IMR-90 (cell line): ENCODE data around the gene ENDOD1. TPM values are rescaled to one million over a fixed set of nuclear protein-coding genes. Genes with fewer than 3 reads are reported as not detected.

Experiments
- ATAC-seq: fragments of 200-7000 bp; cut with Tn5 transposase; 2 replicates; pipeline ENCODE4 v1.9.1; 2020; ENCODE audit warnings: low read depth, mild to moderate bottlenecking, moderate library complexity
- BruUV-seq: library from RNA; stranded (reverse); fragments of 400-500 nt; replicated peaks from 2 replicates; lab custom pipeline; 2021; lab: Mats Ljungman, UMichigan
- CTCF ChIA-PET: fragments of 300-600 bp; formaldehyde crosslinking; extraction: SDS; loops from one replicate; lab custom pipeline; 2021; ENCODE audit warnings: antibody characterized with exemption; lab: Yijun Ruan, JAX
- POLR2A ChIA-PET: fragments of 300-600 bp; sonication (Branson Sonifier 250); formaldehyde crosslinking; loops from one replicate; lab custom pipeline; 2022; ENCODE audit warnings: antibody characterized with exemption; ENCODE audit not compliant: unreplicated experiment; lab: Charles Lee
- DNase-seq: peaks from one replicate; pipeline ENCODE4 v3.0.0; 2013
- H2AFZ ChIP-seq: replicated peaks from 2 replicates; pipeline ENCODE3; 2013; ENCODE audit warnings: low read length, mild to moderate bottlenecking; ENCODE audit not compliant: poor library complexity
- H2AK5ac ChIP-seq: 2 replicates; pipeline ENCODE4 v1.6.1; 2013; ENCODE audit warnings: low read depth, low read length, inconsistent platforms
- H2AK9ac ChIP-seq: replicated peaks from 2 replicates; pipeline ENCODE3; 2013; ENCODE audit warnings: mild to moderate bottlenecking, low read depth, low read length, moderate library complexity; ENCODE audit not compliant: poor library complexity
- H2BK120ac ChIP-seq: 2 replicates; pipeline ENCODE4 v1.6.1; 2013; ENCODE audit warnings: low read depth, low read length, inconsistent platforms
- H2BK15ac ChIP-seq: 3 replicates; pipeline ENCODE4 v1.6.1; 2013; ENCODE audit warnings: low read depth, low read length, inconsistent platforms
- H2BK20ac ChIP-seq: 2 replicates; pipeline ENCODE4 v1.6.1; 2013; ENCODE audit warnings: low read depth, mild to moderate bottlenecking, inconsistent platforms, low read length, moderate library complexity
- H2BK5ac ChIP-seq: 2 replicates; pipeline ENCODE4 v1.6.1; 2013; ENCODE audit warnings: mild to moderate bottlenecking, low read depth, low read length, inconsistent platforms; ENCODE audit not compliant: poor library complexity, severe bottlenecking
- H3K14ac ChIP-seq: replicated peaks from 2 replicates; pipeline ENCODE4 v1.6.1; 2013; ENCODE audit warnings: low read depth, low read length, inconsistent platforms
- H3K18ac ChIP-seq: 2 replicates; pipeline ENCODE4 v1.6.1; 2013; ENCODE audit warnings: low read depth, low read length, control low read depth
- H3K23ac ChIP-seq: 2 replicates; pipeline ENCODE4 v1.6.1; 2013; ENCODE audit warnings: low read depth, low read length, inconsistent platforms
- H3K27ac ChIP-seq: 2 replicates; pipeline ENCODE4 v1.5.1; 2013; ENCODE audit warnings: mild to moderate bottlenecking, control low read depth, low read length; ENCODE audit not compliant: insufficient read depth
- H3K27me3 ChIP-seq: 2 replicates; pipeline ENCODE4 v1.6.1; 2013; ENCODE audit warnings: low read length; ENCODE audit not compliant: control insufficient read depth, insufficient read depth
- H3K36me3 ChIP-seq: 2 replicates; pipeline ENCODE4 v1.6.1; 2013; ENCODE audit warnings: low read length, mixed read lengths; ENCODE audit not compliant: control insufficient read depth, insufficient read depth
- H3K4ac ChIP-seq: 2 replicates; pipeline ENCODE4 v1.6.1; 2013; ENCODE audit warnings: low read depth, low read length, inconsistent platforms
- H3K4me1 ChIP-seq: 2 replicates; pipeline ENCODE4 v1.6.1; 2013; ENCODE audit warnings: low read length, mixed read lengths; ENCODE audit not compliant: control insufficient read depth, insufficient read depth
- H3K4me2 ChIP-seq: 2 replicates; pipeline ENCODE4 v1.6.1; 2013; ENCODE audit warnings: low read depth, mild to moderate bottlenecking, control low read depth, low read length, moderate library complexity
- H3K4me3 ChIP-seq: 2 replicates; pipeline ENCODE4 v1.5.1; 2013; ENCODE audit warnings: low read depth, mild to moderate bottlenecking, control low read depth, low read length, moderate library complexity; ENCODE audit not compliant: insufficient read depth
- H3K56ac ChIP-seq: 2 replicates; pipeline ENCODE4 v1.6.1; 2013; ENCODE audit warnings: low read length, inconsistent platforms; ENCODE audit not compliant: insufficient read depth; ENCODE audit errors: extremely low read depth
- H3K79me1 ChIP-seq, 2 experiments: 2 replicates each; pipeline ENCODE4 v1.6.1; 2013; ENCODE audit warnings: low read length in 2 of 2, inconsistent platforms in 1 of 2, low read depth in 1 of 2
- H3K9ac ChIP-seq: 2 replicates; pipeline ENCODE4 v1.6.1; 2013; ENCODE audit warnings: low read depth, low read length, control low read depth
- H3K9me1 ChIP-seq: 2 replicates; pipeline ENCODE4 v1.6.1; 2013; ENCODE audit warnings: low read length, inconsistent platforms; ENCODE audit not compliant: insufficient read depth
- H3K9me3 ChIP-seq: 2 replicates; pipeline ENCODE4 v1.6.1; 2013; ENCODE audit warnings: low read length; ENCODE audit not compliant: control insufficient read depth, insufficient read depth
- H4K20me1 ChIP-seq: 2 replicates; pipeline ENCODE4 v1.6.1; 2013; ENCODE audit warnings: low read length, inconsistent platforms; ENCODE audit not compliant: insufficient read depth
- H4K5ac ChIP-seq: 2 replicates; pipeline ENCODE4 v1.6.1; 2013; ENCODE audit warnings: mild to moderate bottlenecking, low read depth, low read length, control low read depth
- H4K8ac ChIP-seq, 2 experiments: 2 replicates each; pipeline ENCODE4 v1.6.1; 2013; ENCODE audit warnings: low read depth in 2 of 2, low read length in 2 of 2, control low read depth in 1 of 2, inconsistent platforms in 1 of 2
- H4K91ac ChIP-seq: 2 replicates; pipeline ENCODE4 v1.6.1; 2013; ENCODE audit warnings: low read depth, low read length, inconsistent platforms; ENCODE audit not compliant: insufficient read depth
- CTCF ChIP-seq: conservative IDR thresholded peaks from 2 replicates; pipeline ENCODE4 v1.5.1; 2012; ENCODE audit warnings: mild to moderate bottlenecking, low read depth, low read length, improper control_type of control experiment
- ELK1 ChIP-seq: fragments of 150-350 bp; IDR thresholded peaks from 2 replicates; pipeline ENCODE4 v1.6.1; 2016; ENCODE audit warnings: low read depth, mild to moderate bottlenecking, low read length, moderate library complexity, borderline replicate concordance
- FOS ChIP-seq: fragments of 150-350 bp; IDR thresholded peaks from 2 replicates; pipeline ENCODE4 v1.6.1; 2016; ENCODE audit warnings: low read depth, low read length
- MAFK ChIP-seq: IDR thresholded peaks from 2 replicates; pipeline ENCODE4 v1.6.1; 2012; ENCODE audit warnings: low read depth, low read length, improper control_type of control experiment
- MAZ ChIP-seq: IDR thresholded peaks from 2 replicates; pipeline ENCODE4 v1.6.1; 2012; ENCODE audit warnings: low read depth, mild to moderate bottlenecking, low read length, improper control_type of control experiment, moderate library complexity, borderline replicate concordance
- MXI1 ChIP-seq: IDR thresholded peaks from 2 replicates; pipeline ENCODE4 v1.6.1; 2012; ENCODE audit warnings: low read depth, mild to moderate bottlenecking, low read length, moderate library complexity, borderline replicate concordance
- NFE2L2 ChIP-seq: fragments of 150-350 bp; IDR thresholded peaks from 2 replicates; pipeline ENCODE4 v1.6.1; 2016; ENCODE audit warnings: low read depth, mild to moderate bottlenecking, low read length
- POLR2A ChIP-seq: IDR thresholded peaks from 2 replicates; pipeline ENCODE4 v1.6.1; 2012; ENCODE audit warnings: mild to moderate bottlenecking, low read depth, low read length
- WGBS, 2 experiments: methylation state at CpG; one replicate each; pipeline versions ENCODE4 v1.1.5 to v1.1.7; 2013; ENCODE audit warnings: missing lambda C conversion rate in 2 of 2; ENCODE audit not compliant: insufficient read length in 1 of 2; ENCODE audit errors: extremely low coverage in 2 of 2; 5-methylcytosine and 5-hydroxymethylcytosine counted together
- dilution Hi-C: fragments of 300-500 bp; cut with HindIII; formaldehyde crosslinking; loops from one replicate; pipeline ENCODE4 v1.14.3; 2018; ENCODE audit warnings: low sequenced_read_pairs; ENCODE audit not compliant: unreplicated experiment
- in situ Hi-C: fragments of 300-500 bp; cut with MboI; formaldehyde crosslinking; loops from 3 replicates; pipeline ENCODE4 v1.14.3; 2019; ENCODE audit warnings: low sequenced_read_pairs, inconsistent platforms, mixed read lengths
- intact Hi-C: fragments of 100-400 bp; cut with micrococcal nuclease; formaldehyde crosslinking; loops from 2 replicates; pipeline ENCODE4 v1.10.0; 2022
- polyA plus RNA-seq, 3 experiments: library from polyadenylated mRNA; depleted of rRNA; stranded (reverse); fragments of >200 nt; gene quantifications; 2 replicates each; pipeline ENCODE4 v1.2.3, GENCODE V29; 2012; ENCODE audit warnings: low replicate concordance in 1 of 3
- total RNA-seq: library from RNA; depleted of rRNA; stranded (reverse); fragments of >200 nt; gene quantifications from 2 replicates; pipeline ENCODE4 v1.2.3, GENCODE V29; 2012

Gene ENDOD1
- total and polyA plus RNA-seq, 2 of the 4 experiments (the other 2 are of a cell fraction): 7.0 to 17.6 TPM

- dilution Hi-C loops: no loop called here
- Histone ChIP-seq H2AK5ac (no peak overlapping the region), H3K9ac (no peak overlapping the region), H2AK9ac (no peak overlapping the region), H2BK120ac (no peak overlapping the region), H4K5ac (no peak overlapping the region), H2BK5ac (no peak overlapping the region), H4K20me1 (no peaks in the 10 kb centered on the region), H3K4me2 (no peak overlapping the region), H3K4me1 (peaks cover 3% of the 10 kb centered on the region; the same call in 1 of the 2 replicates), H4K91ac (no peak overlapping the region), H3K56ac (no peak overlapping the region), H2BK20ac (no peak overlapping the region), H3K9me3 (no peaks in the 10 kb centered on the region), H3K27me3 (no peaks in the 10 kb centered on the region; the same call in 1 of the 2 replicates), H4K8ac (no peak overlapping the region), H3K36me3 (no peaks in the 10 kb centered on the region), H3K79me1 (no peaks in the 10 kb centered on the region), H3K27ac (no peak overlapping the region), H3K9me1 (no peaks in the 10 kb centered on the region), H3K23ac (no peak overlapping the region), H2AFZ (no peak overlapping the region), H3K14ac (no peak overlapping the region), H3K18ac (peak overlapping the region; percentile 35; the same call in 1 of the 2 replicates), H2BK15ac (no peak overlapping the region), H3K4ac (no peak overlapping the region), H3K4me3 (no peak overlapping the region)
- intact Hi-C loops: no loop called here
- ChIA-PET POLR2A (no interaction called here), CTCF (interaction anchor here (1.1 kb wide), 1 partner anchor 73 kb away, joined by 3 read pairs; no protein-coding TSS in a partner anchor)
- DNase-seq (no peak), ATAC-seq (no peak)
- TF ChIP-seq MXI1 (no peak), POLR2A (no peak), NFE2L2 (no peak), MAZ (no peak), MAFK (no peak), CTCF (no peak), FOS (no peak), ELK1 (no peak)
- in situ Hi-C loops: no loop called here
- no TSS peak for BruUV-seq
- no CpG with 5 or more reads among the region's 4 CpGs for WGBS, 2 experiments
Observed at GRCh38 chr11:95081412-95081811, 8.2 kb upstream of the ENDOD1 start.
